Ovary (tissue), 9 donors: ENCODE measurements around the gene ZNF532. TPM values are rescaled to one million over a fixed set of nuclear protein-coding genes. Genes with fewer than 3 reads are reported as not detected.

Source experiments
- DNase-seq, 5 donors: peaks; one replicate each; pipeline ENCODE4 v3.0.0-alpha.2; 2019 to 2020
- H3K27ac ChIP-seq, 2 donors: fragments of 200-600 bp; one replicate each; pipeline versions ENCODE4 v1.5.1 to v1.8.0; 2019 to 2022
- H3K27me3 ChIP-seq: fragments of 200-600 bp; one replicate; pipeline ENCODE4 v1.8.0; 2022
- H3K36me3 ChIP-seq: fragments of 200-600 bp; sonication (generic); one replicate; pipeline ENCODE4 v1.5.1; 2019
- H3K4me1 ChIP-seq: one replicate; pipeline ENCODE4 v1.8.1; 2013; ENCODE audit warnings: mild to moderate bottlenecking, moderate library complexity; ENCODE audit not compliant: insufficient read depth
- H3K4me3 ChIP-seq: fragments of 200-600 bp; sonication (generic); one replicate; pipeline ENCODE4 v1.5.1; 2017
- H3K9me3 ChIP-seq, 2 donors: fragments of 200-600 bp in 1 of 2; sonication (generic) in 1 of 2; one replicate each; pipeline versions ENCODE4 v1.5.1 to v1.8.1; 2013 to 2019; ENCODE audit warnings: mild to moderate bottlenecking in 1 of 2, moderate library complexity in 1 of 2
- EP300 ChIP-seq: sonication (generic); formaldehyde crosslinking; IDR thresholded peaks from one replicate; pipeline ENCODE4 v1.6.1; 2017; ENCODE audit warnings: antibody characterized with exemption
- POLR2A ChIP-seq: fragments of 450-650 bp; IDR thresholded peaks from one replicate; pipeline ENCODE4 v1.6.1; 2017; ENCODE audit warnings: antibody characterized with exemption, mild to moderate bottlenecking, moderate library complexity
- WGBS, 3 donors: extraction: QIAGEN DNeasy Blood & Tissue Kit in 1 of 3; methylation state at CpG; one replicate each; pipeline versions ENCODE4 v1.1.5 to v1.1.7; 2013 to 2017; 5-methylcytosine and 5-hydroxymethylcytosine counted together
- intact Hi-C, 4 donors: fragments of 100-400 bp; cut with DNase I; formaldehyde crosslinking; loops; one replicate each; pipeline versions ENCODE4 v1.11.0 to v1.15.1; 2022 to 2023
- polyA plus RNA-seq, 2 donors: library from polyadenylated mRNA; stranded (reverse); fragments of 200-250 nt in 1 of 2; fragments of 350-450 nt in 1 of 2; fragmentation: Illumina TruSeq in 1 of 2; extraction: RNeasy Lipid Tissue Mini Kit (QIAGEN cat#74804) in 1 of 2; gene quantifications; one replicate each; pipeline ENCODE4 v1.2.3, GENCODE V29; 2013 to 2014
- total RNA-seq, 7 donors: library from RNA; depleted of rRNA in 2 of 7; stranded (reverse); fragments of >200 nt in 2 of 7; fragmentation: NEBNext Ultra II Directional in 3 of 7; extraction: Animal tissue kit (Norgen Biotek cat#: 25700) in 3 of 7; gene quantifications; one replicate each; pipeline versions ENCODE4 v1.1.0 to v1.2.4, GENCODE V29; 2016 to 2023
- TF ChIP-seq, protein P1 (sequence below), 3 donors: fragments of 450-650 bp in 2 of 3; fragments of 200-600 bp in 1 of 3; IDR thresholded peaks; one replicate each; pipeline versions ENCODE4 v1.5.1 to v1.8.0; 2016 to 2022; ENCODE audit warnings: antibody characterized with exemption in 3 of 3, mild to moderate bottlenecking in 1 of 3
- donor health status: DM: no; HTN: no; CAD: no; lungs with moderate emphysema.
- donor health status: DM: no; HTN: no; CAD: no.
- donor health status: Bipolar disorder and iron deficiency.
- donor health status: DM: yes; HTN: yes; CAD: no.
- donor health status: DM: no; HTN: no; CAD: no.
- donor health status: DM: yes; HTN: yes; CAD: no.

The ZNF532 gene
- total and polyA plus RNA-seq, 9 donors, result 40.5 to 162 (median 101) TPM

DNA sequence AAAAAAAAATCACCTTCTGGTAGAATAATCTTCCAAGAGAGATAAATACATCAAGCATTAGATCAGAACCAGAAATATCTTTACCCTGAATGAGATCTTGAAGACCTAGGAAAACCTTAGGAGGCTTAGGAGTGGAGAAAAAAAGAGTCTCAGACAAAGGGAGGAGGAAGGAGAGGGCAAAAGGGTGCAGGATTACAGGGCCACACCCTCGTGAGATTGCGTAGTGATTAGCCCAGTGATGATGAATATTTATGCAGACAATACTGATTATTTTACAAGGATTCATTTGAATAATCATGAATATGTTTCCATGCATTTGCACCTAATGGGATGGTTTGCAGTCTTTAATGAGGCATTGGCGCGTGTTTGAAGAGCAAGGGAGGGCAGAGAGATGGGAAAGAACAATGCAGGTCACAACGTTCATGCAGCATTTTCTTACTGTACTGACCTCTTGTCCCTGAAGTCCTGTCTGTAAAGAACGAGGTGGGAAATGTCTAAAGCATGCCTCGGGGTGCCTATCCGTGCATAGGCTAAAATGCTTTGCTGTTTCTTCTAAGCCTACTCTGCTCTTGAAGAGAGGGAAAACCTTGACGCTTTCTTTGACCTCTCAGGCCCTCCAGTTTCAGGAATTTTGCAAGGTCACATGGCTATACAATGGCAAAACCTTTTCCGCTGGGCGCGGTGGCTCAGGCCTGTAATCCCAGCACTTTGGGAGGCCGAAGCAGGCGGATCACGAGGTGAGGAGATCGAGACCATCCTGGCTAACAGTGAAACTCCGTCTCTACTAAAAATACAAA lies 18.6 kb upstream of the ZNF532 start:
- no peak for TF ChIP-seq POLR2A
- TF ChIP-seq EP300, result no peak
- TF ChIP-seq, protein P1, sequence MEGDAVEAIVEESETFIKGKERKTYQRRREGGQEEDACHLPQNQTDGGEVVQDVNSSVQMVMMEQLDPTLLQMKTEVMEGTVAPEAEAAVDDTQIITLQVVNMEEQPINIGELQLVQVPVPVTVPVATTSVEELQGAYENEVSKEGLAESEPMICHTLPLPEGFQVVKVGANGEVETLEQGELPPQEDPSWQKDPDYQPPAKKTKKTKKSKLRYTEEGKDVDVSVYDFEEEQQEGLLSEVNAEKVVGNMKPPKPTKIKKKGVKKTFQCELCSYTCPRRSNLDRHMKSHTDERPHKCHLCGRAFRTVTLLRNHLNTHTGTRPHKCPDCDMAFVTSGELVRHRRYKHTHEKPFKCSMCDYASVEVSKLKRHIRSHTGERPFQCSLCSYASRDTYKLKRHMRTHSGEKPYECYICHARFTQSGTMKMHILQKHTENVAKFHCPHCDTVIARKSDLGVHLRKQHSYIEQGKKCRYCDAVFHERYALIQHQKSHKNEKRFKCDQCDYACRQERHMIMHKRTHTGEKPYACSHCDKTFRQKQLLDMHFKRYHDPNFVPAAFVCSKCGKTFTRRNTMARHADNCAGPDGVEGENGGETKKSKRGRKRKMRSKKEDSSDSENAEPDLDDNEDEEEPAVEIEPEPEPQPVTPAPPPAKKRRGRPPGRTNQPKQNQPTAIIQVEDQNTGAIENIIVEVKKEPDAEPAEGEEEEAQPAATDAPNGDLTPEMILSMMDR (IDR thresholded peaks at IDR 0.05), result no peak
- no peak for DNase-seq
- Histone ChIP-seq H3K27me3 (no peaks in the 10 kb centered on the region), H3K27ac (no peak overlapping the region), H3K9me3 (no peaks in the 10 kb centered on the region), H3K4me3 (no peak overlapping the region), H3K4me1 (peaks cover 2% of the 10 kb centered on the region), H3K36me3 (no peaks in the 10 kb centered on the region)
- intact Hi-C loops, result no loop called here
- WGBS, 3 donors, result 92 to 93% (median 92%) methylated on average over 17 of the region's 17 CpGs

- intact Hi-C loops, result no loop called here
- WGBS, 3 donors, result 32 to 45% (median 34%) methylated on average over 29 of the region's 29 CpGs
- H3K4me1 ChIP-seq, result peaks cover 2% of the 10 kb centered on the region
- TF ChIP-seq EP300 (no peak), POLR2A (no peak)
- TF ChIP-seq, protein P1 (IDR thresholded peaks at IDR 0.05), result no peak
- H3K36me3 ChIP-seq, result no peaks in the 10 kb centered on the region
- H3K4me3 ChIP-seq, result no peak overlapping the region
- H3K27ac ChIP-seq, result no peak overlapping the region
- H3K27me3 ChIP-seq, result no peaks in the 10 kb centered on the region
- DNase-seq, result peak in 3 of 5 donors; percentile 29 to 66 (median 36)
- no peaks in the 10 kb centered on the region for H3K9me3 ChIP-seq
Measured at GRCh38 chr18:58847383-58848071, 17.1 kb upstream of the ZNF532 start.

DNA sequence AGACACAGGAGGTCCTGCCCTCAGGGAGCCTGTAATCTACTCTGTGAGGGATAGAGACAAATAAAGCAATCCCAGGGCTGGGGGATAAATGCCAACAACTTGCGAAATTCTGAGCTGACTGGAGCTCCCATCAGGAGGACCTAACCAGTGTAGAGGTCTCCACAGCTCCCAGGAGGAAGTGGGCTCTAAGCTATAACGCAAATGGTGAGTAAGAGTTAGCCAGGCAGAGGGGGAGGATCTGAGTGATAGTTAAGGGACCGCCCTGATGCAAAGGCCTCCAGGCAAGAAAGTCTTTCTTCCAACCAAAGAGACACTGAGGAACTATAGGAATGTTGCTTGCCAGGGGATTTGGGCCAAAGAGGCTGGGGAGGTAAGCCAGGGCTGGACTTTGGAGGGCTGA lies 16.0 kb upstream of the ZNF532 start:
- H3K4me1 ChIP-seq, result peaks cover 2% of the 10 kb centered on the region
- H3K27me3 ChIP-seq, result no peaks in the 10 kb centered on the region
- no peak overlapping the region for H3K27ac ChIP-seq
- H3K9me3 ChIP-seq, result no peaks in the 10 kb centered on the region
- intact Hi-C loops, result no loop called here
- H3K4me3 ChIP-seq, result no peak overlapping the region
- TF ChIP-seq EP300, result no peak
- TF ChIP-seq, protein P1 (IDR thresholded peaks at IDR 0.05), result no peak
- no peak for TF ChIP-seq POLR2A
- DNase-seq, result no peak
- 86 to 96% (median 89%) methylated on average over 3 of the region's 3 CpGs for WGBS, 3 donors
- no peaks in the 10 kb centered on the region for H3K36me3 ChIP-seq

DNA sequence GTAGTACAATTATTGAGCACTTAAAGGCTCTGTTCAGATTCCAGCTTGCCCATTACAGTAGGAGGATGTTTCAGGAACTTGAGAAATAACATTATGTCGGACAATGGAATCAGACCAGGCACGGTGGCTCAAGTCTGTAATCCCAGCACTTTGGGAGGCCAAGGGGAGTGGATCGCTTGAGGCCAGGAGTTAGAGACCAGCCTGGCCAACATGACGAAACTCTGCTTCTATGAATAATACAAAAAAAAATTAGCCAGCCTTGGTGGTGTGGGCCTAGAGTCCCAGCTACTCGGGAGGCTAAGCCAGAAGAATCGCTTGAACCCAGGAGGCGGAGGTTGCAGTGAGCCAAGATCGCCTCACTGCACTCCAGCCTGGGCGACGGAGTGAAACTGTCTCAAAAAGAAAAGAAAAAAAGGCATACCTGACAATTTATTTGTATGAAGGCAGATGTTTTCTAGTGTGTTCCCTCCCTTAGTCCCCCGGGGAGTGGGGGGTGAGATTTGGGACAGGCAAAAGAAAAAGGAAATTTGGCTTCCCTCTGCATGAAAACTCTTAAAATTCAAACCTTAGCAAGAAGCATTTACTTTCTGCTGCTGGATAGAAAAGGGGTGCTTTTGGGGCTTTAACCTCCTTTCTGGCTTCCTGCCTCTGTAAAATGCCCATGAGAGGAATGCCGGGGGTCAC lies 13.7 kb upstream of the ZNF532 start:
- H3K27me3 ChIP-seq, result no peaks in the 10 kb centered on the region
- H3K36me3 ChIP-seq, result no peaks in the 10 kb centered on the region
- H3K4me1 ChIP-seq, result peaks cover 2% of the 10 kb centered on the region
- H3K9me3 ChIP-seq, result no peaks in the 10 kb centered on the region
- H3K4me3 ChIP-seq, result no peak overlapping the region
- WGBS, 3 donors, result 89 to 93% (median 90%) methylated on average over 12 of the region's 12 CpGs
- no peak for DNase-seq
- TF ChIP-seq POLR2A, result no peak
- no peak for TF ChIP-seq EP300
- TF ChIP-seq, protein P1 (IDR thresholded peaks at IDR 0.05), result no peak
- intact Hi-C loops, result no loop called here
- no peak overlapping the region for H3K27ac ChIP-seq
